Gastrocnemius medialis (tissue), 4 donors: ENCODE results near the gene SH3GL3. TPM values are rescaled to one million over a fixed set of nuclear protein-coding genes. Genes with fewer than 3 reads are reported as not detected.

Source experiments
- ATAC-seq, 2 donors: fragments of 150-250 bp; one replicate each; pipeline ENCODE4 v1.9.1; 2016
- DNase-seq, 2 donors: peaks; one replicate each; pipeline ENCODE4 v3.0.0-alpha.2; 2019
- H3K27ac ChIP-seq, 4 donors: fragments of 200-600 bp; sonication (generic); 1 replicate in 1 of 4; 2 replicates in 3 of 4; pipeline ENCODE4 v1.5.1; 2016 to 2018; ENCODE audit warnings: mild to moderate bottlenecking in 2 of 4, moderate library complexity in 1 of 4
- H3K27me3 ChIP-seq, 3 donors: fragments of 200-600 bp; sonication (generic) in 2 of 3; 1 replicate in 1 of 3; 2 replicates in 2 of 3; pipeline versions ENCODE4 v1.5.1 to v1.6.0; 2016 to 2019; ENCODE audit warnings: mild to moderate bottlenecking in 1 of 3, moderate library complexity in 1 of 3
- H3K36me3 ChIP-seq, 2 donors: fragments of 200-600 bp; sonication (generic) in 1 of 2; one replicate each; pipeline ENCODE4 v1.5.1; 2017 to 2018
- H3K4me1 ChIP-seq, 2 donors: fragments of 200-600 bp; sonication (generic) in 1 of 2; one replicate each; pipeline ENCODE4 v1.5.1; 2016 to 2017; ENCODE audit warnings: mild to moderate bottlenecking in 2 of 2
- H3K4me3 ChIP-seq, 4 donors: fragments of 200-600 bp; sonication (generic) in 3 of 4; 1 replicate in 1 of 4; 2 replicates in 3 of 4; pipeline ENCODE4 v1.5.1; 2016 to 2019; ENCODE audit warnings: mild to moderate bottlenecking in 2 of 4
- H3K9me3 ChIP-seq, 3 donors: fragments of 200-600 bp; sonication (generic) in 2 of 3; 1 replicate in 1 of 3; 2 replicates in 2 of 3; pipeline ENCODE4 v1.5.1; 2016 to 2019
- CTCF ChIP-seq, 5 experiments: fragments of 450-650 bp in 3 of 5; fragments of 200-600 bp in 2 of 5; sonication (generic) in 2 of 5; IDR thresholded peaks in 4 of 5; conservative IDR thresholded peaks in 1 of 5; 1 replicate in 4 of 5; 2 replicates in 1 of 5; pipeline ENCODE4 v1.5.1; 2016 to 2019; ENCODE audit warnings: antibody characterized with exemption in 5 of 5, mild to moderate bottlenecking in 3 of 5, moderate library complexity in 3 of 5
- POLR2A ChIP-seq, 2 donors: fragments of 450-650 bp; IDR thresholded peaks; one replicate each; pipeline ENCODE4 v1.6.1; 2017; ENCODE audit warnings: antibody characterized with exemption in 2 of 2, mild to moderate bottlenecking in 2 of 2, moderate library complexity in 2 of 2
- in situ Hi-C, 4 donors: fragments of 200-750 bp; cut with MboI; loops; one replicate each; pipeline versions ENCODE4 v1.15.0 to v1.8.0; 2017; ENCODE audit warnings: low sequenced_read_pairs in 4 of 4
- intact Hi-C: fragments of 100-400 bp; cut with DNase I; formaldehyde crosslinking; loops from one replicate; pipeline ENCODE4 v1.15.1; 2023; ENCODE audit warnings: low total_unique reads
- total RNA-seq, 4 donors: library from RNA; depleted of rRNA; stranded (reverse); fragments of >200 nt; gene quantifications; one replicate each; pipeline versions ENCODE4 v1.1.0 to v1.2.3, GENCODE V29; 2016

The SH3GL3 gene
- total RNA-seq, 4 donors from 2014 or later = not detected

- Histone ChIP-seq H3K4me1 (no peaks in the 10 kb centered on the region), H3K9me3 (no peaks in the 10 kb centered on the region), H3K36me3 (no peaks in the 10 kb centered on the region), H3K4me3 (no peak overlapping the region), H3K27me3 (peaks cover 9 to 14% (median 14%) of the 10 kb centered on the region in 3 donors), H3K27ac (peak overlapping the region; percentile 41 to 56 (median 49))
- TF ChIP-seq POLR2A (IDR thresholded peaks at IDR 0.05) (no peak), CTCF (IDR thresholded peaks at IDR 0.05 in 4 of 5, conservative IDR thresholded peaks at IDR 0.05 in 1 of 5) (no peak)
- ATAC-seq (peak; percentile 73 to 87), DNase-seq (peak; percentile 43 to 64)
- intact Hi-C loops = loop anchor here (10.0 kb wide), 1 partner anchor 86 kb away; no protein-coding TSS in a partner anchor
- in situ Hi-C loops = no loop called here
Observed at GRCh38 chr15:83658430-83659416, 211.6 kb downstream of the SH3GL3 start.

- no peak overlapping the region for H3K4me3 ChIP-seq
- no peak for TF ChIP-seq POLR2A (IDR thresholded peaks at IDR 0.05)
- no peak for TF ChIP-seq CTCF (IDR thresholded peaks at IDR 0.05 in 4 of 5, conservative IDR thresholded peaks at IDR 0.05 in 1 of 5)
- intact Hi-C loops (loop anchor here (10.0 kb wide), 1 partner anchor 85 kb away; no protein-coding TSS in a partner anchor), in situ Hi-C loops (no loop called here)
- DNase-seq (no peak), ATAC-seq (peak; percentile 71 to 77)
- H3K4me1 ChIP-seq = no peaks in the 10 kb centered on the region
- no peaks in the 10 kb centered on the region for H3K36me3 ChIP-seq
- no peaks in the 10 kb centered on the region for H3K9me3 ChIP-seq
- peak overlapping the region; percentile 41 to 56 (median 48) for H3K27ac ChIP-seq
- H3K27me3 ChIP-seq = peaks cover 6 to 11% (median 10%) of the 10 kb centered on the region in 3 donors
Observed at GRCh38 chr15:83659417-83659812, 212.3 kb downstream of the SH3GL3 start.

GRCh38 chr15:83665480-83665879 lies 218.3 kb downstream of the SH3GL3 start:
- no peaks in the 10 kb centered on the region for H3K36me3 ChIP-seq
- intact Hi-C loops = no loop called here
- H3K9me3 ChIP-seq = no peaks in the 10 kb centered on the region
- H3K27me3 ChIP-seq = no peaks in the 10 kb centered on the region
- H3K4me1 ChIP-seq = no peaks in the 10 kb centered on the region
- DNase-seq (no peak), ATAC-seq (no peak)
- no peak overlapping the region for H3K4me3 ChIP-seq
- no peak overlapping the region for H3K27ac ChIP-seq
- in situ Hi-C loops = no loop called here
- TF ChIP-seq CTCF (IDR thresholded peaks at IDR 0.05 in 4 of 5, conservative IDR thresholded peaks at IDR 0.05 in 1 of 5) (no peak), POLR2A (IDR thresholded peaks at IDR 0.05) (no peak)

Other genes starting within 250 kb of the SH3GL3 start
- 1 to 10 TPM in 3 of 4 donors, under 1 TPM in 1; 1.00 to 7.1 (median 4.1) TPM for gene HDGFL3, start 239.5 kb upstream of the SH3GL3 start, total RNA-seq
- gene BNC1, start 162.7 kb upstream of the SH3GL3 start, total RNA-seq = under 1 TPM in 3 of 4 donors, not detected in 1; 0.10 to 0.13 (median 0.11) TPM
- 1 to 10 TPM in 1 of 4 donors, under 1 TPM in 3; 0.66 to 2.9 (median 0.76) TPM for gene ADAMTSL3, start 206.8 kb downstream of the SH3GL3 start, total RNA-seq